PFSK-1 (cell line): ENCODE data around the gene SETD2.

Source experiments
- FOXP2 ChIP-seq: optimal IDR thresholded peaks from 2 replicates; pipeline ENCODE3; 2011; ENCODE audit warnings: borderline replicate concordance, control low read depth, inconsistent platforms; ENCODE audit not compliant: insufficient read depth; ENCODE audit errors: extremely low read length, extremely low read depth
- POLR2AphosphoS5 ChIP-seq: IDR thresholded peaks from 2 replicates; pipeline ENCODE4 v1.6.1; 2012; ENCODE audit warnings: low read depth, mild to moderate bottlenecking, control low read depth, low read length, moderate library complexity
- REST ChIP-seq, 2 experiments: IDR thresholded peaks; 2 replicates each; pipeline versions ENCODE4 v1.6.1 to v1.8.0; 2011 to 2012; ENCODE audit warnings: low read depth in 2 of 2, low read length in 2 of 2, control low read depth in 1 of 2, inconsistent platforms in 1 of 2, mild to moderate bottlenecking in 1 of 2, moderate library complexity in 1 of 2; ENCODE audit not compliant: insufficient read depth in 1 of 2
- SIN3A ChIP-seq: IDR thresholded peaks from 2 replicates; pipeline ENCODE4 v1.6.1; 2012; ENCODE audit warnings: mild to moderate bottlenecking, low read length, moderate library complexity, borderline replicate concordance; ENCODE audit not compliant: insufficient read depth
- TAF1 ChIP-seq: IDR thresholded peaks from 2 replicates; pipeline ENCODE4 v1.6.1; 2012; ENCODE audit warnings: low read length, control low read depth, borderline replicate concordance; ENCODE audit not compliant: insufficient read depth

The SETD2 gene

GRCh38 chr3:47012342-47013230 lies 151.3 kb downstream of the SETD2 start:
- TF ChIP-seq FOXP2 (no peak), TAF1 (no peak), REST (IDR thresholded peaks at IDR 0.05; ENCODE audit: insufficient read depth in 1 of 2, low read depth in 2 of 2, low read length in 2 of 2) (no peak), POLR2AphosphoS5 (no peak), SIN3A (no peak)

- no peak for TF ChIP-seq SIN3A
- no peak for TF ChIP-seq FOXP2
- TF ChIP-seq REST (IDR thresholded peaks at IDR 0.05; ENCODE audit: insufficient read depth in 1 of 2, low read depth in 2 of 2, low read length in 2 of 2), result no peak
- TF ChIP-seq POLR2AphosphoS5, result no peak
- no peak for TF ChIP-seq TAF1
Measured at GRCh38 chr3:47011371-47011770, 152.5 kb downstream of the SETD2 start.

GRCh38 chr3:47010910-47011309 lies 153.0 kb downstream of the SETD2 start:
- TF ChIP-seq REST (IDR thresholded peaks at IDR 0.05; ENCODE audit: insufficient read depth in 1 of 2, low read depth in 2 of 2, low read length in 2 of 2) (no peak), POLR2AphosphoS5 (no peak), TAF1 (no peak), SIN3A (no peak), FOXP2 (no peak)

- no peak for TF ChIP-seq SIN3A
- no peak for TF ChIP-seq TAF1
- no peak for TF ChIP-seq REST (IDR thresholded peaks at IDR 0.05; ENCODE audit: insufficient read depth in 1 of 2, low read depth in 2 of 2, low read length in 2 of 2)
- no peak for TF ChIP-seq POLR2AphosphoS5
- no peak for TF ChIP-seq FOXP2
Measured at GRCh38 chr3:47010111-47010712, 153.7 kb downstream of the SETD2 start.
